WTC11 (cell line): ENCODE results near the gene RAB4A. TPM values are rescaled to one million over a fixed set of nuclear protein-coding genes. Genes with fewer than 3 reads are reported as not detected.

Experiments used
- ATAC-seq: fragments of 200-7000 bp; cut with Tn5 transposase; 2 replicates; pipeline ENCODE4 v1.10.0; 2021; ENCODE audit warnings: mild to moderate bottlenecking, moderate library complexity
- CTCF ChIA-PET: fragments of 300-600 bp; sonication (Branson Sonifier 250); formaldehyde crosslinking; loops from one replicate; lab custom pipeline; 2021; ENCODE audit warnings: antibody characterized with exemption; lab: Charles Lee
- POLR2A ChIA-PET: fragments of 350-600 bp; sonication (Branson Sonifier 250); formaldehyde crosslinking; loops from one replicate; lab custom pipeline; 2021; ENCODE audit warnings: antibody characterized with exemption; lab: Charles Lee
- DNase-seq: peaks from one replicate; pipeline ENCODE4 v3.0.0; 2021; ENCODE audit warnings: low spot score
- H3K27ac Mint-ChIP-seq: 2 replicates; pipeline ENCODE4 v1.8.0; 2021; ENCODE audit warnings: mixed read lengths
- H3K27me3 Mint-ChIP-seq: 2 replicates; pipeline ENCODE4 v1.8.0; 2021; ENCODE audit warnings: low read depth, mild to moderate bottlenecking, moderate library complexity, mixed read lengths
- H3K36me3 Mint-ChIP-seq: 2 replicates; pipeline ENCODE4 v1.8.0; 2021; ENCODE audit warnings: mixed read lengths
- H3K4me1 Mint-ChIP-seq: 2 replicates; pipeline ENCODE4 v1.8.0; 2022; ENCODE audit warnings: mixed read lengths
- H3K4me3 Mint-ChIP-seq: 2 replicates; pipeline ENCODE4 v1.8.0; 2021; ENCODE audit warnings: mild to moderate bottlenecking, moderate library complexity, mixed read lengths
- H3K9me3 Mint-ChIP-seq: 2 replicates; pipeline ENCODE4 v1.8.0; 2021; ENCODE audit warnings: mixed read lengths
- CREM ChIP-seq: sonication (generic); formaldehyde crosslinking; IDR thresholded peaks from 2 replicates; pipeline ENCODE4 v1.8.1; 2022; ENCODE audit warnings: mild to moderate bottlenecking, missing genetic modification reagents, moderate library complexity
- FOXJ3 ChIP-seq: sonication (generic); formaldehyde crosslinking; IDR thresholded peaks from 2 replicates; pipeline ENCODE4 v1.9.0; 2021; ENCODE audit warnings: missing genetic modification reagents, mild to moderate bottlenecking, borderline replicate concordance
- GTF2I ChIP-seq: fragments of 250-450 bp; sonication (Bioruptor Pico); conservative IDR thresholded peaks from 2 replicates; pipeline ENCODE4 v1.4.0; 2021; ENCODE audit warnings: mild to moderate bottlenecking
- NR2C2 ChIP-seq: sonication (generic); formaldehyde crosslinking; IDR thresholded peaks from 2 replicates; pipeline ENCODE4 v1.8.0; 2022; ENCODE audit warnings: mild to moderate bottlenecking, missing genetic modification reagents
- TEAD4 ChIP-seq: sonication (generic); formaldehyde crosslinking; IDR thresholded peaks from 2 replicates; pipeline ENCODE4 v1.8.0; 2022; ENCODE audit warnings: mild to moderate bottlenecking, missing genetic modification reagents
- total RNA-seq: library from RNA; stranded (reverse); gene quantifications from 3 replicates; pipeline ENCODE4 v1.2.3, GENCODE V29; 2021
- TF ChIP-seq, protein P1 (sequence below): sonication (generic); formaldehyde crosslinking; IDR thresholded peaks from 2 replicates; pipeline ENCODE4 v1.8.0; 2023; ENCODE audit warnings: missing genetic modification reagents, mild to moderate bottlenecking, borderline replicate concordance
- TF ChIP-seq, protein P2 (sequence below): sonication (generic); formaldehyde crosslinking; IDR thresholded peaks from 2 replicates; pipeline ENCODE4 v1.8.1; 2023; ENCODE audit warnings: mild to moderate bottlenecking, moderate library complexity, missing genetic modification reagents
- TF ChIP-seq, protein P3 (sequence below): sonication (generic); formaldehyde crosslinking; IDR thresholded peaks from 2 replicates; pipeline ENCODE4 v1.8.1; 2022; ENCODE audit warnings: missing genetic modification reagents, borderline replicate concordance
- TF ChIP-seq, protein P4 (sequence below): sonication (generic); formaldehyde crosslinking; IDR thresholded peaks from 2 replicates; pipeline ENCODE4 v1.8.0; 2022; ENCODE audit warnings: missing genetic modification reagents

The RAB4A gene
- total RNA-seq, 1 experiment from 2014 or later = 67.9 TPM

DNA sequence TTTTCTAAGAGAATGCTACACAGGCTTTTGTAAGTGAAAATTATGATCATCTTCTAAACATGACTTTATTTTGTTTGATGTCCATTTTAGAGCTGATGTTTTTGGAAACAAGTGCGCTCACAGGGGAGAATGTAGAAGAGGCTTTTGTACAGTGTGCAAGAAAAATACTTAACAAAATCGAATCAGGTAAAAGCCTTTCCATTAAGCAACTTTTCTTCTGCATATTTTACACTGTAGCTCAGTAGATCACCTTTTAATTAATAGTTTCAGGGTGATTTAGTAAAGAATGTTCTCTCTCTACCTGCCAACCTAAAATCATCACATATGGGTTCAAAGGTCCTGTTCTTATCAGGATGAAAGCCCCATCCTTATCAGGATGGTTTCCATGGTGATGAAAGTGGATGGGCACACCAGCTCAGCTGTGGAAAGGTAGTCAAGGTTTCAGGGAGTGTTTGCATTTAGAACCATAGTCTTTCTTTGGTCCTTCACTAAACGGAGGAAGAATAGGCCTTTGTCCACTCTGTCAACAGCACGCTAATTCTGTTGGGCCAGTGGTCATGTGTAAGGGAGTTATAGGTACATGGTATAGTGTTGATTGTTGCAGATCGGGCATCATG, 28.1 kb downstream of the RAB4A start (continued):
- TF ChIP-seq, protein P1, sequence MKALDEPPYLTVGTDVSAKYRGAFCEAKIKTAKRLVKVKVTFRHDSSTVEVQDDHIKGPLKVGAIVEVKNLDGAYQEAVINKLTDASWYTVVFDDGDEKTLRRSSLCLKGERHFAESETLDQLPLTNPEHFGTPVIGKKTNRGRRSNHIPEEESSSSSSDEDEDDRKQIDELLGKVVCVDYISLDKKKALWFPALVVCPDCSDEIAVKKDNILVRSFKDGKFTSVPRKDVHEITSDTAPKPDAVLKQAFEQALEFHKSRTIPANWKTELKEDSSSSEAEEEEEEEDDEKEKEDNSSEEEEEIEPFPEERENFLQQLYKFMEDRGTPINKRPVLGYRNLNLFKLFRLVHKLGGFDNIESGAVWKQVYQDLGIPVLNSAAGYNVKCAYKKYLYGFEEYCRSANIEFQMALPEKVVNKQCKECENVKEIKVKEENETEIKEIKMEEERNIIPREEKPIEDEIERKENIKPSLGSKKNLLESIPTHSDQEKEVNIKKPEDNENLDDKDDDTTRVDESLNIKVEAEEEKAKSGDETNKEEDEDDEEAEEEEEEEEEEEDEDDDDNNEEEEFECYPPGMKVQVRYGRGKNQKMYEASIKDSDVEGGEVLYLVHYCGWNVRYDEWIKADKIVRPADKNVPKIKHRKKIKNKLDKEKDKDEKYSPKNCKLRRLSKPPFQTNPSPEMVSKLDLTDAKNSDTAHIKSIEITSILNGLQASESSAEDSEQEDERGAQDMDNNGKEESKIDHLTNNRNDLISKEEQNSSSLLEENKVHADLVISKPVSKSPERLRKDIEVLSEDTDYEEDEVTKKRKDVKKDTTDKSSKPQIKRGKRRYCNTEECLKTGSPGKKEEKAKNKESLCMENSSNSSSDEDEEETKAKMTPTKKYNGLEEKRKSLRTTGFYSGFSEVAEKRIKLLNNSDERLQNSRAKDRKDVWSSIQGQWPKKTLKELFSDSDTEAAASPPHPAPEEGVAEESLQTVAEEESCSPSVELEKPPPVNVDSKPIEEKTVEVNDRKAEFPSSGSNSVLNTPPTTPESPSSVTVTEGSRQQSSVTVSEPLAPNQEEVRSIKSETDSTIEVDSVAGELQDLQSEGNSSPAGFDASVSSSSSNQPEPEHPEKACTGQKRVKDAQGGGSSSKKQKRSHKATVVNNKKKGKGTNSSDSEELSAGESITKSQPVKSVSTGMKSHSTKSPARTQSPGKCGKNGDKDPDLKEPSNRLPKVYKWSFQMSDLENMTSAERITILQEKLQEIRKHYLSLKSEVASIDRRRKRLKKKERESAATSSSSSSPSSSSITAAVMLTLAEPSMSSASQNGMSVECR (CRISPR knock-in tag) = no peak
- TF ChIP-seq FOXJ3 (CRISPR knock-in tag) = no peak
- TF ChIP-seq, protein P2, sequence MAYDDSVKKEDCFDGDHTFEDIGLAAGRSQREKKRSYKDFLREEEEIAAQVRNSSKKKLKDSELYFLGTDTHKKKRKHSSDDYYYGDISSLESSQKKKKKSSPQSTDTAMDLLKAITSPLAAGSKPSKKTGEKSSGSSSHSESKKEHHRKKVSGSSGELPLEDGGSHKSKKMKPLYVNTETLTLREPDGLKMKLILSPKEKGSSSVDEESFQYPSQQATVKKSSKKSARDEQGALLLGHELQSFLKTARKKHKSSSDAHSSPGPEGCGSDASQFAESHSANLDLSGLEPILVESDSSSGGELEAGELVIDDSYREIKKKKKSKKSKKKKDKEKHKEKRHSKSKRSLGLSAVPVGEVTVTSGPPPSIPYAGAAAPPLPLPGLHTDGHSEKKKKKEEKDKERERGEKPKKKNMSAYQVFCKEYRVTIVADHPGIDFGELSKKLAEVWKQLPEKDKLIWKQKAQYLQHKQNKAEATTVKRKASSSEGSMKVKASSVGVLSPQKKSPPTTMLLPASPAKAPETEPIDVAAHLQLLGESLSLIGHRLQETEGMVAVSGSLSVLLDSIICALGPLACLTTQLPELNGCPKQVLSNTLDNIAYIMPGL (CRISPR knock-in tag) = no peak
- TF ChIP-seq, all 79 proteins: peak for 0

DNA sequence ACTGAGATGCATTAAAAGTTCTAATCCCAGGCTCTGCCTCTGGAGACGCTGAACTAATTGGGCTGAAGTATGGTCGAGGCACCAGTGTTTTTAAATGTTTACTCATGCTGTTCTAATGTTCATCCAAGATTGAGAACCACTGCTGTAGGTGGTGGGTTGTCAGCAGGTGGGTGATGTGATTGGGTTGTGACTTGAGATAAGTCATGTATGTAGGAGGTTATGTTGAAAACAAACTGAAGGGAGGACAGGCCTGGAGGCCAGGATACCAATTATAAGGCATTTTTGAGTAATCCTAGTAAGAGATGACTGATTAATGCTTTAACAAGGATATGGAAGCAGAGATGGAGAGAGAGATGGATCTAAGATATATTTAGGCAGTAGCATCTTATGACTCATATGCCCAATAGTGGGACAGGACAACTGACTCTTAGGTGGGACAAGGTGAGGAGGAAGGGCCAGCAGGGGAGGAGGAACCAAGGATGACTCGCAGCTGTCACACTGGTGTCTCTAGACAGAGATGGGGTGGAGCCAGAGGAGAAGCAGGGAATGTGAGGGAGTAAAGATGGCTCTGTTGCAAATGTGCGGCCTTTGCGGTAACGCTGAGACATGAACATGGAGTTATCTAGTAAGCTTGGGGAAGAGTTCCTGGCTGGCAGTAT, 29.3 kb downstream of the RAB4A start:
- no peaks in the 10 kb centered on the region for H3K27me3 Mint-ChIP-seq
- TF ChIP-seq, protein P3, sequence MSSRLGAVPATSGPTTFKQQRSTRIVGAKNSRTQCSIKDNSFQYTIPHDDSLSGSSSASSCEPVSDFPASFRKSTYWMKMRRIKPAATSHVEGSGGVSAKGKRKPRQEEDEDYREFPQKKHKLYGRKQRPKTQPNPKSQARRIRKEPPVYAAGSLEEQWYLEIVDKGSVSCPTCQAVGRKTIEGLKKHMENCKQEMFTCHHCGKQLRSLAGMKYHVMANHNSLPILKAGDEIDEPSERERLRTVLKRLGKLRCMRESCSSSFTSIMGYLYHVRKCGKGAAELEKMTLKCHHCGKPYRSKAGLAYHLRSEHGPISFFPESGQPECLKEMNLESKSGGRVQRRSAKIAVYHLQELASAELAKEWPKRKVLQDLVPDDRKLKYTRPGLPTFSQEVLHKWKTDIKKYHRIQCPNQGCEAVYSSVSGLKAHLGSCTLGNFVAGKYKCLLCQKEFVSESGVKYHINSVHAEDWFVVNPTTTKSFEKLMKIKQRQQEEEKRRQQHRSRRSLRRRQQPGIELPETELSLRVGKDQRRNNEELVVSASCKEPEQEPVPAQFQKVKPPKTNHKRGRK (CRISPR knock-in tag) = no peak
- TF ChIP-seq GTF2I (CRISPR knock-in tag) (no peak), CREM (CRISPR knock-in tag) (no peak), TEAD4 (no peak), NR2C2 (CRISPR knock-in tag) (no peak)
- TF ChIP-seq, protein P2 (CRISPR knock-in tag) = no peak
- TF ChIP-seq, protein P4, sequence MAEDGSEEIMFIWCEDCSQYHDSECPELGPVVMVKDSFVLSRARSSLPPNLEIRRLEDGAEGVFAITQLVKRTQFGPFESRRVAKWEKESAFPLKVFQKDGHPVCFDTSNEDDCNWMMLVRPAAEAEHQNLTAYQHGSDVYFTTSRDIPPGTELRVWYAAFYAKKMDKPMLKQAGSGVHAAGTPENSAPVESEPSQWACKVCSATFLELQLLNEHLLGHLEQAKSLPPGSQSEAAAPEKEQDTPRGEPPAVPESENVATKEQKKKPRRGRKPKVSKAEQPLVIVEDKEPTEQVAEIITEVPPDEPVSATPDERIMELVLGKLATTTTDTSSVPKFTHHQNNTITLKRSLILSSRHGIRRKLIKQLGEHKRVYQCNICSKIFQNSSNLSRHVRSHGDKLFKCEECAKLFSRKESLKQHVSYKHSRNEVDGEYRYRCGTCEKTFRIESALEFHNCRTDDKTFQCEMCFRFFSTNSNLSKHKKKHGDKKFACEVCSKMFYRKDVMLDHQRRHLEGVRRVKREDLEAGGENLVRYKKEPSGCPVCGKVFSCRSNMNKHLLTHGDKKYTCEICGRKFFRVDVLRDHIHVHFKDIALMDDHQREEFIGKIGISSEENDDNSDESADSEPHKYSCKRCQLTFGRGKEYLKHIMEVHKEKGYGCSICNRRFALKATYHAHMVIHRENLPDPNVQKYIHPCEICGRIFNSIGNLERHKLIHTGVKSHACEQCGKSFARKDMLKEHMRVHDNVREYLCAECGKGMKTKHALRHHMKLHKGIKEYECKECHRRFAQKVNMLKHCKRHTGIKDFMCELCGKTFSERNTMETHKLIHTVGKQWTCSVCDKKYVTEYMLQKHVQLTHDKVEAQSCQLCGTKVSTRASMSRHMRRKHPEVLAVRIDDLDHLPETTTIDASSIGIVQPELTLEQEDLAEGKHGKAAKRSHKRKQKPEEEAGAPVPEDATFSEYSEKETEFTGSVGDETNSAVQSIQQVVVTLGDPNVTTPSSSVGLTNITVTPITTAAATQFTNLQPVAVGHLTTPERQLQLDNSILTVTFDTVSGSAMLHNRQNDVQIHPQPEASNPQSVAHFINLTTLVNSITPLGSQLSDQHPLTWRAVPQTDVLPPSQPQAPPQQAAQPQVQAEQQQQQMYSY = no peak

More for the DNA sequence above, 29.3 kb downstream of the RAB4A start:
- no peaks in the 10 kb centered on the region for H3K4me1 Mint-ChIP-seq
- H3K36me3 Mint-ChIP-seq = peaks cover 17% of the 10 kb centered on the region
- ChIA-PET POLR2A (no interaction called here), CTCF (no interaction called here)
- H3K4me3 Mint-ChIP-seq = no peak overlapping the region
- H3K9me3 Mint-ChIP-seq = no peaks in the 10 kb centered on the region
- DNase-seq (no peak), ATAC-seq (no peak)
- H3K27ac Mint-ChIP-seq = no peak overlapping the region
